SU-DHL-6 (cell line): Measurements from ENCODE around the gene MAP4K5.
"Not testable (repeated sequence)": the region's sequence is repeated elsewhere in the genome, so short reads cannot be mapped to it uniquely, and the experiment has no call there.

Source experiments
- EZH2phosphoT487 ChIP-seq: fragments of 200-600 bp; sonication (generic), shearing (Covaris generic); conservative IDR thresholded peaks from 2 replicates; pipeline ENCODE4 v1.6.1; 2018; ENCODE audit warnings: mild to moderate bottlenecking, antibody characterized with exemption, low read length, moderate library complexity, mixed read lengths
- TF ChIP-seq, protein P1 (sequence below): fragments of 200-600 bp; sonication (generic); IDR thresholded peaks from one replicate; pipeline ENCODE4 v1.5.1; 2017; ENCODE audit warnings: antibody characterized with exemption, mild to moderate bottlenecking, low read length, moderate library complexity; ENCODE audit not compliant: insufficient read depth, poor library complexity, severe bottlenecking

DNA sequence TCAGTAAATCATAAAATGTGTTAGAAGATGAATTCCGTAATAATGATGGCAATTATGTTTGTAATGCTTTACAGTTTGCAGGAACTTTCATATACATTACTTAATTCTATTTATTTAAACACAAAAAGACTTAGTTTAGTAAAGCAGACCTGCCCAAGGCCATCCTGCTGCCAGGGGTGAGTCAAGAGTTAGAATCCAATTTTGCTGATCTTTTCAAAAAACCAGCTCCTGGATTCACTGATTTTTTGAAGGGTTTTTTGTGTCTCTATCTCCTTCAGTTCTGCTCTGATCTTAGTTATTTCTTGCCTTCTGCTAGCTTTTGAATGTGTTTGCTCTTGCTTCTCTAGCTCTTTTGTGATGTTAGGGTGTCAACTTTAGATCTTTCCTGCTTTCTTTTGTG lies 25.3 kb downstream of the MAP4K5 start:
- TF ChIP-seq, protein P1, sequence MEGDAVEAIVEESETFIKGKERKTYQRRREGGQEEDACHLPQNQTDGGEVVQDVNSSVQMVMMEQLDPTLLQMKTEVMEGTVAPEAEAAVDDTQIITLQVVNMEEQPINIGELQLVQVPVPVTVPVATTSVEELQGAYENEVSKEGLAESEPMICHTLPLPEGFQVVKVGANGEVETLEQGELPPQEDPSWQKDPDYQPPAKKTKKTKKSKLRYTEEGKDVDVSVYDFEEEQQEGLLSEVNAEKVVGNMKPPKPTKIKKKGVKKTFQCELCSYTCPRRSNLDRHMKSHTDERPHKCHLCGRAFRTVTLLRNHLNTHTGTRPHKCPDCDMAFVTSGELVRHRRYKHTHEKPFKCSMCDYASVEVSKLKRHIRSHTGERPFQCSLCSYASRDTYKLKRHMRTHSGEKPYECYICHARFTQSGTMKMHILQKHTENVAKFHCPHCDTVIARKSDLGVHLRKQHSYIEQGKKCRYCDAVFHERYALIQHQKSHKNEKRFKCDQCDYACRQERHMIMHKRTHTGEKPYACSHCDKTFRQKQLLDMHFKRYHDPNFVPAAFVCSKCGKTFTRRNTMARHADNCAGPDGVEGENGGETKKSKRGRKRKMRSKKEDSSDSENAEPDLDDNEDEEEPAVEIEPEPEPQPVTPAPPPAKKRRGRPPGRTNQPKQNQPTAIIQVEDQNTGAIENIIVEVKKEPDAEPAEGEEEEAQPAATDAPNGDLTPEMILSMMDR: not testable (repeated sequence)
- TF ChIP-seq EZH2phosphoT487: not testable (repeated sequence)
